ENCODE data around the gene PRC1. TPM values are rescaled to one million over a fixed set of nuclear protein-coding genes. Genes with fewer than 3 reads are reported as not detected.

PRC1 gene
- total RNA-seq, 2 experiments from 2014 or later, result 24.4 to 26.7 TPM

DNA sequence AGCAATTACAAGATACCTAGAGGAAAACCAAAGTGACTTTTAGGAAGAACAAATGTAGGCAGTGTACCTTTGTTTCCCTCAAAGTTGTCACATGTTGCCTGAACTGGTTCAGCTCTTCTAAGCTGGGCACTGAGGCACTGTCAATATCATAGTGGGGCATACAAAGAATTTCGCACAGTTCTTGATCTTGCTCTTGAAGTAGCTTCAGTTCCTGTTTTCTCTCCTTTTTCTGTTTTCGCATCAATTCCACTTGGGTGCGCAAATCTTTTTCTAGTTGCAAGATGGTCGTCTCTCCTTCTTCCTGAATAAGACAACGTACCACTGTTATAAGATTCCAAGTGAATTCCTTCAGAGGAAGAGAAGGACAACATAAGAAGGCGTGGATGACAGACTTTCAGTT, 12.7 kb downstream of the PRC1 start:
- intact Hi-C loops (cut with DNase I, micrococcal nuclease), result no loop called here
- ATAC-seq (ENCODE audit: poor library complexity), result no peak
- Histone ChIP-seq H3K9me3 (ENCODE audit: control insufficient read depth in 1 of 2, insufficient read depth in 1 of 2, low read length in 2 of 2) (no peaks in the 10 kb centered on the region), H3K27me3 (ENCODE audit: control insufficient read depth in 1 of 2, insufficient read depth in 2 of 2, low read length in 2 of 2) (no peaks in the 10 kb centered on the region), H3K36me3 (ENCODE audit: insufficient read depth, low read length) (peaks cover 2% of the 10 kb centered on the region), H3K4me3 (ENCODE audit: low read length) (no peak overlapping the region), H3K27ac (ENCODE audit: low read depth in 1 of 2, low read length in 2 of 2) (no peak overlapping the region), H3K4me1 (ENCODE audit: insufficient read depth, low read length) (no peaks in the 10 kb centered on the region)
- H3K4me3 Mint-ChIP-seq, result no peak overlapping the region
- peaks cover 5% of the 10 kb centered on the region for H3K36me3 Mint-ChIP-seq (ENCODE audit: low read depth)
- no peak overlapping the region for H3K27ac Mint-ChIP-seq
- ChIA-PET POLR2A (interaction anchor here (0.9 kb wide), 1 partner anchor 13 kb away, joined by 3 read pairs; the partner anchor contains the start of gene PRC1), CTCF (interaction anchor here (1.4 kb wide), 1 partner anchor 26 kb away, joined by 3 read pairs; no protein-coding TSS in a partner anchor)
- H3K4me1 Mint-ChIP-seq (ENCODE audit: low read depth), result no peaks in the 10 kb centered on the region
- TF ChIP-seq CTCF (IDR thresholded peaks at IDR 0.05), result no peak
- H3K9me3 Mint-ChIP-seq, result no peaks in the 10 kb centered on the region
- DNase-seq, result no peak
- H3K27me3 Mint-ChIP-seq, result no peaks in the 10 kb centered on the region

- Mint-ChIP-seq H3K27ac (no peak overlapping the region), H3K36me3 (ENCODE audit: low read depth) (peaks cover 5% of the 10 kb centered on the region)
- H3K9me3 ChIP-seq (ENCODE audit: control insufficient read depth in 1 of 2, insufficient read depth in 1 of 2, low read length in 2 of 2), result no peaks in the 10 kb centered on the region
Measured at GRCh38 chr15:90979582-90979981, 14.8 kb downstream of the PRC1 start.

GRCh38 chr15:90974216-90974615, 20.1 kb downstream of the PRC1 start:
- no peak for ATAC-seq (ENCODE audit: poor library complexity)
- Histone ChIP-seq H3K27ac (ENCODE audit: low read depth in 1 of 2, low read length in 2 of 2) (no peak overlapping the region), H3K4me1 (ENCODE audit: insufficient read depth, low read length) (no peaks in the 10 kb centered on the region), H3K36me3 (ENCODE audit: insufficient read depth, low read length) (no peaks in the 10 kb centered on the region), H3K27me3 (ENCODE audit: control insufficient read depth in 1 of 2, insufficient read depth in 2 of 2, low read length in 2 of 2) (no peaks in the 10 kb centered on the region), H3K9me3 (ENCODE audit: control insufficient read depth in 1 of 2, insufficient read depth in 1 of 2, low read length in 2 of 2) (no peaks in the 10 kb centered on the region), H3K4me3 (ENCODE audit: low read length) (no peak overlapping the region)
- no peak for TF ChIP-seq CTCF (IDR thresholded peaks at IDR 0.05)
- Mint-ChIP-seq H3K27ac (no peak overlapping the region), H3K9me3 (no peaks in the 10 kb centered on the region), H3K4me1 (ENCODE audit: low read depth) (no peaks in the 10 kb centered on the region), H3K4me3 (no peak overlapping the region), H3K36me3 (ENCODE audit: low read depth) (no peaks in the 10 kb centered on the region), H3K27me3 (no peaks in the 10 kb centered on the region)
- intact Hi-C loops (cut with DNase I, micrococcal nuclease), result no loop called here
- no peak for DNase-seq
- POLR2A ChIA-PET, result no interaction called here
- CTCF ChIA-PET, result no interaction called here

More at GRCh38 chr15:90979582-90979981, 14.8 kb downstream of the PRC1 start:
- Histone ChIP-seq H3K4me1 (ENCODE audit: insufficient read depth, low read length) (no peaks in the 10 kb centered on the region), H3K27me3 (ENCODE audit: control insufficient read depth in 1 of 2, insufficient read depth in 2 of 2, low read length in 2 of 2) (no peaks in the 10 kb centered on the region), H3K27ac (ENCODE audit: low read depth in 1 of 2, low read length in 2 of 2) (no peak overlapping the region), H3K4me3 (ENCODE audit: low read length) (no peak overlapping the region), H3K36me3 (ENCODE audit: insufficient read depth, low read length) (peaks cover 2% of the 10 kb centered on the region)
- DNase-seq (no peak), ATAC-seq (ENCODE audit: poor library complexity) (no peak)
- Mint-ChIP-seq H3K9me3 (no peaks in the 10 kb centered on the region), H3K4me3 (no peak overlapping the region), H3K27me3 (no peaks in the 10 kb centered on the region), H3K4me1 (ENCODE audit: low read depth) (no peaks in the 10 kb centered on the region)
- intact Hi-C loops (cut with DNase I, micrococcal nuclease), result no loop called here
- no peak for TF ChIP-seq CTCF (IDR thresholded peaks at IDR 0.05)
- CTCF ChIA-PET, result no interaction called here
- POLR2A ChIA-PET, result interaction anchor here (0.6 kb wide), 1 partner anchor 45 kb away, joined by 3 read pairs; the partner anchor contains the start of gene UNC45A

Data from CD4-positive, alpha-beta T cell (primary cell).